Measurements from ENCODE around the gene TTC27. TPM values are rescaled to one million over a fixed set of nuclear protein-coding genes. Genes with fewer than 3 reads are reported as not detected.

TTC27 gene
- total RNA-seq, 1 experiment from 2014 or later, result 45.2 TPM

DNA sequence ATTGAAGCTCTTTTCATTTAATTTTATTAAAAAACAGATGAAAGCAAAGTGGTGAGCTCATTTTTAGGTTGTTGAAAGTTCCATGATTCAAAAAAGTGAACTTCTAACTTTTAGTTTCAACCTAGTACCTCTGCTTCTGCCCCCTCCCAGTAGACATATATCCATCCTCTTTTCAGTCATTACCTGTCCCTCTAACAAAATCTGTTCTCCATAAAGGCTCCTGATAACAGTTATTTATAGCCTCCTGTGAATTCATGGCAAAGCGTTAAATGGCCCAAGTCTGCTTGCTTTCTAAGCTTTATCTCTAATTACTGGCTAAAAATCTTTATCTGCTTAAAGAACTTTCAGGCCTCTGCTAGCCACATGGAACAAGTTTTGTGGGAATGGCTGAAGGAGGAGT is 148.1 kb downstream of the TTC27 start:
- no peak for DNase-seq (ENCODE audit: low read depth)
- in situ Hi-C loops (cut with HindIII; ENCODE audit: low pct_unique_long_range_greater_than_20kb, low sequenced_read_pairs), result loop anchor here (10.0 kb wide), 1 partner anchor 599 kb away; no protein-coding TSS in a partner anchor

DNA sequence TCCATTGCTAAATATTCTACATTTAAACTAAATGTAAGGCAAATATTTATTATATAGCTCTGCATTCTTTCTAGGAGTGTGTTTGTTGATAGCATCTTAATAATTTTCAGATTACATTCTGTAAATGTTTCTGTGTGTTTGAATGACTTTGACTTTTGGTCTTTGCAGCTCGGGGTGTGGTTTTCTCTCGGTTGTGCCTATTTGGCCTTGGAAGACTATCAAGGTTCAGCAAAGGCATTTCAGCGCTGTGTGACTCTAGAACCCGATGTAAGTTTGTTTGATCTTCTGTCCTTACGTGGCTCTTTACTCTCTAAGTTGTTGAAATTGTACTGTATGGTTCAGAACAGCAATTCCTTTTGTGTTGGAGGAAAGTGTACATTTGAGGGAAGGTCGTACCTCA is 149.9 kb downstream of the TTC27 start:
- in situ Hi-C loops (cut with HindIII; ENCODE audit: low pct_unique_long_range_greater_than_20kb, low sequenced_read_pairs), result loop anchor here (10.0 kb wide), 1 partner anchor 597 kb away; no protein-coding TSS in a partner anchor
- DNase-seq (ENCODE audit: low read depth), result no peak

GRCh38 chr2:32780961-32781360 is 153.1 kb downstream of the TTC27 start:
- DNase-seq (ENCODE audit: low read depth), result no peak
- in situ Hi-C loops (cut with HindIII; ENCODE audit: low pct_unique_long_range_greater_than_20kb, low sequenced_read_pairs), result no loop called here

DNA sequence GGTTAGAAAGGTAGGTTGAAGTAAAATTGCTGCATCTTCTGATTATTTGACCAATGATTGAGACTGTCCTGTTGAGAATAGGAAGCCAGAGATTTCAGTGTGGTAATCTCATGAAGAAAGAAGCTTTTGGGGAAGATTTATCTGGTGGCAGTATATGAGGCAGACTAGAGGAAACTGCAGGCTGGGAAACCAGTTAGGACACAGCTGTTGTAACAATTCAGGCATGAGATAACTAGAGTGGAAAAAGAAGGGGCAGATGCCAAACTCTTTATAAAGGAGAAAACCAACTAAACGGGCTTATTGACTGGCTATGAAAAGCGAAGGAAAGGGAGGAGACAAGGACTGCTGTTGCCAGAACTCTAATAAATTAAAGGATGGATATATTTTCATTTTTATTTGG is 155.6 kb downstream of the TTC27 start:
- in situ Hi-C loops (cut with HindIII; ENCODE audit: low pct_unique_long_range_greater_than_20kb, low sequenced_read_pairs), result no loop called here
- DNase-seq (ENCODE audit: low read depth), result no peak

DNA sequence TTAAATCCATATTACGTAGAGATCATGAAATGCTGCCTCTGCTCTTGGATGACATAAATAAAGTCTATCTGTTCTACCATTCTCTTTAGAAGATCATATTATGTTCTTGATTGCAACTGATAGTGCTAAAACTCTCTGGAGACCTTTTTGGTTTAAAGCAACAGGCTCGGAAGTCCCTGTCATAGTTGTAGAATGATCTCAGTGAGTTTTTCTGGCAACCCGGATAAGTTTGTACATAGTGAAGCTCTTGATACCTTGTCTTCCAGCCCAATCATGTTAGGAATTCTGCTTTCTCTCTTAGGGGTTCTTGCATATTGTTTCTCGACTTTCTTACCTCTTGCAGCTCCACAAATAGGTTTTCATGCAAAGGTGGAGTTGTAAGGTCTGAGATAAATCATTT is 156.1 kb downstream of the TTC27 start:
- in situ Hi-C loops (cut with HindIII; ENCODE audit: low pct_unique_long_range_greater_than_20kb, low sequenced_read_pairs), result no loop called here
- DNase-seq (ENCODE audit: low read depth), result no peak

- in situ Hi-C loops (cut with HindIII; ENCODE audit: low pct_unique_long_range_greater_than_20kb, low sequenced_read_pairs), result no loop called here
- no peak for DNase-seq (ENCODE audit: low read depth)
Observed at GRCh38 chr2:32787207-32787606, 159.4 kb downstream of the TTC27 start.

DNA sequence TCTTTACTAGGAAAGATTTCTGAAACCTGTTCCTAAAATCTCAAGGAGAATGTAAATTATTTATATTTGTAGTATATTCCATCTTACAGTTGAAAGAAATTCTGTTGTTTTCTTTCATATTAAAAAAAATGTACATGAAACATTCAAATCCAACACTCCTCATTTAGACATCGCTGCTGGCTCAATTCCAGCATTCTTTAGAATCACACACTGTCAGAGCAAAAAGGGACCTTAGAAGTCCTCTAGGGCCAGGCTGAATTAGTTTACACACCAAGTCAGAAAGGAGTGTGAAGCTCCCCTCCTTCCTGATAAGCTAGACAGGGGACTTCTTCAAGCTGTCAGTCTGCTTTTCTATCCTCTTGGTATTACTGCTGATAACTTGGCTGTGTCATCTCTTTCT is 160.3 kb downstream of the TTC27 start:
- in situ Hi-C loops (cut with HindIII; ENCODE audit: low pct_unique_long_range_greater_than_20kb, low sequenced_read_pairs), result no loop called here
- no peak for DNase-seq (ENCODE audit: low read depth)

DNA sequence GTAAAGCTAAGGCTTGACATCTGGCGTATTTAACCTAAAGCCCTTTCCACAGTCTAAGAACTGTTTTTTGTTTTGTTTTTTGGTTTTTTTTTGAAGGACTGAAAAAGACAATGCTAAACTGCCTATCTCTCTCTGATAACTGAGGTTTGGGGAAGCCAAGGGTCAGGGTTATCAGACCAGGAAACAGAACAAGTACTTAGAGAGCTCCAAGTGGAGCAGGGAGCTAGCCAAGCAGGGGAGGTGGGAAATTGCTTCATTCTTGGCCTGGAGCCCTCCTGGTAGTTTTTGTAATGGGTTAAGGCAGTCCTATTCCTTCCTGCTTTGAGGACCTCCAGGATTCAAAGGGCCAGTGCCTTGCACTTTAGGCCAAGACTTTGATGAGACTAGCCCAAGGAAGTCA is 164.6 kb downstream of the TTC27 start:
- in situ Hi-C loops (cut with HindIII; ENCODE audit: low pct_unique_long_range_greater_than_20kb, low sequenced_read_pairs), result no loop called here
- no peak for DNase-seq (ENCODE audit: low read depth)

- no peak for DNase-seq (ENCODE audit: low read depth)
- in situ Hi-C loops (cut with HindIII; ENCODE audit: low pct_unique_long_range_greater_than_20kb, low sequenced_read_pairs), result no loop called here
Observed at GRCh38 chr2:32798829-32799228, 171.0 kb downstream of the TTC27 start.

GRCh38 chr2:32801741-32802140 is 173.9 kb downstream of the TTC27 start:
- in situ Hi-C loops (cut with HindIII; ENCODE audit: low pct_unique_long_range_greater_than_20kb, low sequenced_read_pairs), result no loop called here

DNA sequence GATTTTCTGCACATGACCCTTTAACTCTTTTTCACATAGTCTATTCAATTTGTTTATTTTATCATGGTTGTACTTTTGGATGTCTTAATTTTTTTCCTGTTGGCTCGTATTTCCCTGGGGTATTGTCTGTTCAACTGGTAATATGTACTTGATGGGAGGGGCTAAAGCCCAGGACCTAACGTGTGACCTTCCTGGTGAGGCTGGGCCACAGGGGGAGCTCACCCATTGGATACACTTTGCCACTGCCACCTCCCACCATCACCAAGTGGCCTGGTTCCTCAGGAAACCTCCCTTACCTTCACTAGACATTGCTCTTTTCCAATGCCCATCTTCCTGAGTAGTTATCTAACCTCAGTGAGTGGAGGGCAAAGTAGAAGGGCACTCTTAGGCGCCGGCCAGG is 175.0 kb downstream of the TTC27 start:
- no peak for DNase-seq (ENCODE audit: low read depth)
- in situ Hi-C loops (cut with HindIII; ENCODE audit: low pct_unique_long_range_greater_than_20kb, low sequenced_read_pairs), result no loop called here

More at GRCh38 chr2:32801741-32802140, 173.9 kb downstream of the TTC27 start:
- no peak for DNase-seq (ENCODE audit: low read depth)

DNA sequence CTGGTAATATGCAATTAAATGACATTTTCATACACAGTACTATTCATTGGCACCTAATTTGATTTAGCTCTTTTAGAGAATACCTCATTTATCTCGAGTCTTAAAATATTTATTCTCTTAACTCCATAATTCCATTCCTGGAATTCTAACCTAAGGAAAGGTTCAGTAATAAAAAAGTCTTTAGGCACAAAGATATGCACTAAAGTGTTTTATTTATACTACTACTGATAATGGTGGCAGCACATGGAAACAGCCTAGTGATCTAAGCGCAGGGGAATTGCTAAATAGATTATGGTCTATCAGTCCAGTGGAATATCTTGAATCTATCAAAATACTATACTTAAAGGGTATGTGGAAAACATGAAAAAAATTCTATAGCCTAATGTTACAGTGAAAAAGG is 176.4 kb downstream of the TTC27 start:
- in situ Hi-C loops (cut with HindIII; ENCODE audit: low pct_unique_long_range_greater_than_20kb, low sequenced_read_pairs), result no loop called here
- no peak for DNase-seq (ENCODE audit: low read depth)

- peak; percentile 76 for DNase-seq (ENCODE audit: low read depth)
- in situ Hi-C loops (cut with HindIII; ENCODE audit: low pct_unique_long_range_greater_than_20kb, low sequenced_read_pairs), result no loop called here
Observed at GRCh38 chr2:32805104-32806095, 177.6 kb downstream of the TTC27 start.

- DNase-seq (ENCODE audit: low read depth), result no peak
- in situ Hi-C loops (cut with HindIII; ENCODE audit: low pct_unique_long_range_greater_than_20kb, low sequenced_read_pairs), result no loop called here
Observed at GRCh38 chr2:32806857-32807256, 179.0 kb downstream of the TTC27 start.

GRCh38 chr2:32807662-32808061 is 179.8 kb downstream of the TTC27 start:
- DNase-seq (ENCODE audit: low read depth), result no peak
- in situ Hi-C loops (cut with HindIII; ENCODE audit: low pct_unique_long_range_greater_than_20kb, low sequenced_read_pairs), result no loop called here

DNA sequence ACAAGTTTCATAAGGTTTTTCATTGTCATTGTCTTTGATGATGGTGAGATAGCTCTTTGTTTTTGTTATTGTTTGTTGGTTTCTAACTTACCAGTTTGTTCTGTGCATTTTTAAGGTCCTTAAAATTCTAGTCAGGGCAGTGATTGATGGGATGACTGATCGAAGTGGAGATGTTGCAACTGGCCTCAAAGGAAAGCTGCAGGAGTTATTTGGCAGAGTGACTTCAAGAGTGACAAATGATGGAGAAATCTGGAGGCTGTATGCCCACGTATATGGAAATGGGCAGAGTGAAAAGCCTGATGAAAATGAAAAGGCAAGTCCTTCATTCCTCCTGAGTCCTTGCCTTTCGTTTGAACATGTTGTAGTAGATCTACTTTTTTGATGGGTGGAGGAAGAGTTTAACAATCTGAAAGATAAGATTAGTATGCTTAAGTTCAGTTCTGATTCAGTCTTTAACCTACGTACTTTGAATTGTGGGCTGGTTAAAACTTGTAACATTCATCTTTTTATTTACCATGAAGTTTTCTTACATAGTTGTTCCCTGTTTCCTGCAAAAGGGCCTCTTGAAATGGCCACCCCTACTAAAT is 183.2 kb downstream of the TTC27 start:
- in situ Hi-C loops (cut with HindIII; ENCODE audit: low pct_unique_long_range_greater_than_20kb, low sequenced_read_pairs), result no loop called here
- DNase-seq (ENCODE audit: low read depth), result no peak

DNA sequence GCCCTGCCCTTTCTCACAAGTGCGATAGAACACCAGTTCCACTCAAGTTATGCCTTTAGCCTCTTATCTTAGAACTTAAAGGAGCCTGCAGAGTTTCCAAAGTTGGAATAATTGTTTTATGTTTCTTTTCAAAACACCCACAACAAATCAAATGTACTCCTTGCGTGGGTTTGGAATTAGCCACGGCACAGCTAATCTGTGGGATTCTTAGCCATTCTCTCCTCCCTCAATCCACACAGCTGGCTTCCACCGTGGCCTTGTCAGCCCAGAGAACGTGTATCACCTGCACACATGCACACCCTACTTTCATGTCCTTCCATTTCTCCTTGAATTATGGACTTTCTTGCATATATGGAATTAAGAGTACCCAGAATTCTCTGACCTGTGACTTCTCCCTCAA is 183.8 kb downstream of the TTC27 start:
- DNase-seq (ENCODE audit: low read depth), result no peak
- in situ Hi-C loops (cut with HindIII; ENCODE audit: low pct_unique_long_range_greater_than_20kb, low sequenced_read_pairs), result no loop called here

DNA sequence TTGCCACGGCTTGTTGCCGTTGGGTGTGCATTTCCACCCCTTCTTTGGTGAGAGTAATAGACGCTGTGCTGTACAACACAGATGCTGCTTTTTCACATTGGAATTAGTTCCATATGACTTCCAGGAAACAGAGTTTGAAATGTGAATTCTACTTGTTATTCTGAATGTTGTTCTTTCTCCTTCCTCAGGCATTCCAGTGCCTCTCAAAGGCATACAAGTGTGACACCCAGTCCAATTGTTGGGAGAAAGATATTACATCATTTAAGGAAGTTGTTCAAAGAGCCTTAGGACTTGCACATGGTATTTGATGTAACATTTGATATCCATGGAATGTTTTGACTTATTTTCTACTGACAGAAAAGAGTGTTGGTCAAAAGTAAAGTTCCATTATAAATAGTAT is 184.5 kb downstream of the TTC27 start:
- in situ Hi-C loops (cut with HindIII; ENCODE audit: low pct_unique_long_range_greater_than_20kb, low sequenced_read_pairs), result no loop called here
- peak; percentile 18 for DNase-seq (ENCODE audit: low read depth)

DNA sequence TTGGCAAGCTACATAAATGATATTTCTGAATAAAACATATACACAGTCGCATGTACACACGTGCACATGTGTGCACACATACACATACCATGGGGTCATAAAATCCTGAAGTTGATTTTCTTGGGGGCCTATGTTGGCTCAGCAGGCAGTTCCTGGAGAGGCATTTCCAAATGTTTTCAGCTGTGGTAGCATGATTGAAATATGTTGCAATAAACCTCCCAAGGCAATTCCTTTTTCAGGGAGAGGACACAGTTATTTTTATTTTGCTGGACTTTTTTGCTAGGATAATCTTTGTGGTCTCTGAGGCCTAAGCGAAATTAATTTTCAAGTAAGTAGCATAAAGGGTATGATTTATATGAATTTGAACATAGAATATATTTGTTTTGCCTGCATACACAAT is 192.2 kb downstream of the TTC27 start:
- no peak for DNase-seq (ENCODE audit: low read depth)
- in situ Hi-C loops (cut with HindIII; ENCODE audit: low pct_unique_long_range_greater_than_20kb, low sequenced_read_pairs), result no loop called here

Measured in Caki2 (cell line).